Epidermal melanocyte (primary cell): Measurements from ENCODE around the gene ZACN.

Experiments
- DNase-seq: peaks from one replicate; pipeline ENCODE4 v3.0.0; 2011; ENCODE audit warnings: low spot score; ENCODE audit not compliant: insufficient read length

ZACN gene

DNA sequence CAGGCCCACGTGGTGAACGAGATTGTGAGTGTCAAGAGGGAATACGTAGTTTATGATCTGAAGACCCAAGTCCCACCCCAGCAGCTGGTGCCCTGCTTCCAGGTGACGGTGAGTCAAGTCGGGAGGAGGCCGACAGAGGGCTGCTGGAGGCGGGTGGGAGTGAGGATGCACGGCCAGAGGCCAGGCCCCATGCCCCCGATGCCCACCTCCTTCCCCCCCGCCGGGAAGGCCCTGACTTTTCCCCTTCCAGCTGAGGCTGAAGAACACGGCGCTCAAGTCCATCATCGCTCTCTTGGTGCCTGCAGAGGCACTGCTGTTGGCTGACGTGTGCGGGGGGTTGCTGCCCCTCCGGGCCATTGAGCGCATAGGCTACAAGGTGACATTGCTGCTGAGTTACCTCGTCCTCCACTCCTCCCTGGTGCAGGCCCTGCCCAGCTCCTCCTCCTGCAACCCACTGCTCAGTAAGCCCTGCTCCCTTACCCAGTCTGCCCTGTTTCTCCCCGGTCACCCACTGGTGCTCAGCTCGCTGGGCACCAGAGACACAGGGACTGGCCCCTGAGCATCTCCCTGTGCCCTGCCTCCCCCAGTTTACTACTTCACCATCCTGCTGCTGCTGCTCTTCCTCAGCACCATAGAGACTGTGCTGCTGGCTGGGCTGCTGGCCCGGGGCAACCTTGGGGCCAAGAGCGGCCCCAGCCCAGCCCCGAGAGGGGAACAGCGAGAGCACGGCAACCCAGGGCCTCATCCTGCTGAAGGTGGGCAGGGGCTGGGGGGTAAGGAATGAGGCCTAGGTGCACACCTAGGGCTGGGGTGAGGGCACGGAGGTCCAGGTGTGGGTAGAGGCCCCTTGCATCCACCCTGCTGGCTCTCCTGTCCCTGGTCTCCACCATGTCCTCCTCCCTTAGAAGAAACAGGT, 2.6 kb downstream of the ZACN start:
- no peak for DNase-seq

DNA sequence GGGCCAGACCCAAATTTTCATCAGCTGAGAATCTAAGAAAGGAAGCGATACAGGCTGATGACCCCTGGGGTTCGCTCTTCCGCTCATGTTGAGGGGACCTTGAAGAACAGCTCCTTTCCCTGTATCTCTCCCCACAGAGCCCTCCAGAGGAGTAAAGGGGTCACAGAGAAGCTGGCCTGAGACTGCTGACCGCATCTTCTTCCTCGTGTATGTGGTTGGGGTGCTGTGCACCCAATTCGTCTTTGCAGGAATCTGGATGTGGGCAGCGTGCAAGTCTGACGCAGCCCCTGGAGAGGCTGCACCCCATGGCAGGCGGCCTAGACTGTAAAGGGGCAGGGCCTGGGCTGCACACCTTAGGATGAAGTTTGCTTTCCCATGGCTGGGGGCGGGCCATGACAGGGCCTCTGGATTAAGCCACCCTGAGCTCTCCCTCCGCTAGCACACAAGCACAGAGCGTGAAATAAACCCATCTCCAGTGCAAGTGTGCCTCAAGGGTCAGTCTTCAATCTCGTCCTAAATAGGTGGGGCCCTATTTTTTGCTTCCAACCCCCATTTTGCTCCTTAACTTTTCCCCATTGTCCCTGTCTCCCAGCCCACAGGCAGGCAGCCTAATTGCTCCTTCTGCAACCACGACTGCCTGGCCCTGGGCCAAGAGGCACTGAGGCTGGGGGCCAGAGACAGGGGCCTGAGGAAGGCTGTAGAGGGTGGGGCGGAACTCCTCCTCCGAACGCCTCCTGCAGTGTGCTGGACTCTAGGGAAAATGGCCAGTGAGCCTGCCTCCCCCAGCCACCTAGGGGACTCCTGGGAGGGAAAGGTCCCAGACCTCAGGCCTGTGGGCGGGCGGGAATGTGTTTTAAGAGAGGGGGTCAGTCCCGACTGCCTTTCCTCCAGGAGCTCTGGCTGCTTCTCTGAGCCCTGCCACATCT, 3.6 kb downstream of the ZACN start:
- DNase-seq: no peak

DNA sequence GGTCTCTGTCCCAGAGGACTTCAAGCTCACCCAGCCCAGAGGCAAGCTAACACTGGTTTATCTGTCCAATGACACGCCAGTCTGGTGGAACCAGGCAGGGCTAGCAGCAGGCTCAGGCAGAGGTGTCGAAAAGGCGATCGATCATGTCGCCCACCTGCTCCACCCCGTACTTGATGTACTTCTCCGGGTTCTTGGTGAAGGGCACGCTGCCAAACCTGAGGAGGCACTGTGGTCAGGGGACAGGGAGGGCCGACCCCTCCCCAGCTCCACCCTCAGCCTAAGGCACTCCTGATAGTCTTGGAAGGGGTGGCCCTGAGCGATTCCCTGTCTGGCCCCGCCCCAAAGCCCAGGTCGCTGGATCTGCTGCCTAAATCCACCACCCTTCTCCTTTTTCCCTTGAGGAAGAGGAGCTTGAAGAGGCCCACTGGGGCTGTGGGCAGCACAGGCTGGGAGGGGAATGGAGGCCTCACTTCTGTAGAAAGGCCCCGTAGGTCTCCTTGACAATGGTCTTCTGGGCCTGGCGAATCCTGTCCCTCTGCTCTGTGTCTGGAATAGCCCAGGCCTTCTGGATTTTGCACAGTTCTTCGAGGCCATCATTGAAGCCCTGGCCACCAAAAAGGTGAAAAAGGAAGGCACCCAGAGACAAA, 4.7 kb downstream of the ZACN start:
- no peak for DNase-seq

DNA sequence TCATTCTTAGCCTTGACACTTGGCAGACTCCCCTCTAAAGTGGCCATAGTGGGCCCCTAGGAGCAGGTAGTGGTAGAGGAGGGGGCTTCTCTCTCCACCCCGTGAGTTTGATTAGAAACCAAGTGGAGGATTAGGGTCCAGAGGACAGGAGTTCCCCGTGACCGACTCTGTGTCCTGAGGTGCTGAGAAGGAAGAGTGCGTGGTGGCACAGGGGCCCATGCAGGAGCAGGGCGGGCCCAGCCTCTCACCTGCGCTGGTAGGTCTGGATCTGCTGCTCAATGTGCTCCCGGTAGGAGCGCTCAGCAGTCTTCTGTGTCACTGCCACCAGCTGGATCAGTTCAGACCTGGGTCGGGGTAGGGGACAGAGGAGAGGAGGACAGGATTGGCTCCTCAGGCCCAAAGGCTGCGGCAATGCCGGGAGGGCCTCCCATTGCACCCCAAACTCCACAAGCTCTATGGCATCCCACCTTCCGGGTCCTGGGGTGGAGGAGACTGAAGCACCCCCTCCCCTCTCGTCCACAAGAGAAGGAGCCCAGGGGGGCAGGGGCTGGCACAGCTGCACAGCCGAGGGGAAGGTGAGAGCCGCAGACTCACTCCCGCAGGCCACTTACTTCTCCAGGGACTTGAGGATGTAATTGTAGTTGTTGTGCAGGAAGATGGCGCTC, 6.2 kb downstream of the ZACN start:
- DNase-seq: no peak

DNA sequence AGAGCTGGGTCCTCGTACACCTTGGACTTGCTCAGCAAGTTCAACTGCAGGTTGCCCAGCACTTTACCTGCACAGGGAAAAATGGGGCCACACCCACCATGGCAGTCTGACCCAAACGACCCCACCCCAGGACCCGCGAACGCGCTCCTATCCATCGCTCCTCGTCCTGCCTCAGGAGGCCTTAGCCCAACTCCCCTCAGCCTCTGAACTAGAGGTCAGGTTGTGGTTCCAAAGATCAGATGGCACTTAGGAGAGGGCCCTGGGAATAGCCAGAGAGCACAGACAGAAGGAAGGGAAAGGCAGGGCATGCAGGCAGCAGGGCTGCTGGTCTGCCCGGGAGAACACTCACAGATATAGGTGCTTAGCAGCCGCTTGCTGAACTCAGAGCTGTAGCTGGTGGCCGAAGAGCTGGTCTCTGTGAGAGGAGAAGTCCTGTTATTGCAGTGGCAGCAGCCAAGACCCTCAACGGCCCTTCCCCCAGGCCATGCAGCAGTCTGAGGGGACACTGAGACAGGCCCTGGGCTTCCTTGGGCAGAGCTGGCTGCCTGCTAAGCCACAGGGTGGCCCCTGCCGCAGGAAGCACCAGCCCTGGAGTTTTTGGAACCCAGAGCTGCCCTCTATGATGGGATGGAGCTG, 6.9 kb downstream of the ZACN start:
- no peak for DNase-seq

DNA sequence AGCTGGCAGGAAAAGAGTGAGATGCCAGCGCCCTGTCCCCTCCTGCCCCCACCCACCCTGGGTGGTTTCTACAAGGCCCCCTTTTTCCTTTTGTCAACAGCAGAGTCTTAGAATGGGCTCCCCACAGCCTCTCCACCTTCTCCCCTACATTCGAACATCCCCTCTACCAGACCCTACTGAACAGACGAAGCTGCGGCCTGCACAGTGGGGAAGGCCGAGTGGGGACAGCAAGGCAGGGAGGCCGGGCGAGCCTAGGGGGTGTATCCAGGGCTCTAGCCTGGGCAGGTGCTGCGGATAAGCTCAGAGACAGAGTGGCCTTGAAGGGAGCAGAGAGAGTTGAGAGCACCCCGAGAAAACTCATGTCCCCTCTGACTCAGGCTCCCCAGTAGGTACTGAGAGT, 7.4 kb downstream of the ZACN start:
- DNase-seq: no peak

DNA sequence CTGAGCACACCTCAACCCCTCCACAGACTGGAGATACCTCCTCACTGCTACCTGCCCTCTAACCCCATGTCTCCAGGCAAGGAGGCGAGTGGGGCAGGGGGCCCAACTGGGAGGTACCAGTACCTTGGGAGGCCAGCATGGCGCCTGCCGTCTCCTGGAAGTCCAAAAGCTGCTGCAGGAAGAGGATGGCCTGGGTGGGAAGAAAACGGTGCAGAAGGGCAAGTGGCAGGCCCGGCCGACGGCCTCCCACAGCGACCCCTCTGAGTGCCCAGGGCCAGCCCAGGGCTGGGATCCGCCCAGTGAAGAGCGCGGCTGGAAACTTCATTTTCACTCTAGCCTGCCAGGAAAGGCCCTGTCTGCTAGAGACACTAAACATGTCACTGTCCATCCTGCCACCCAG, 8.5 kb downstream of the ZACN start:
- no peak for DNase-seq

DNA sequence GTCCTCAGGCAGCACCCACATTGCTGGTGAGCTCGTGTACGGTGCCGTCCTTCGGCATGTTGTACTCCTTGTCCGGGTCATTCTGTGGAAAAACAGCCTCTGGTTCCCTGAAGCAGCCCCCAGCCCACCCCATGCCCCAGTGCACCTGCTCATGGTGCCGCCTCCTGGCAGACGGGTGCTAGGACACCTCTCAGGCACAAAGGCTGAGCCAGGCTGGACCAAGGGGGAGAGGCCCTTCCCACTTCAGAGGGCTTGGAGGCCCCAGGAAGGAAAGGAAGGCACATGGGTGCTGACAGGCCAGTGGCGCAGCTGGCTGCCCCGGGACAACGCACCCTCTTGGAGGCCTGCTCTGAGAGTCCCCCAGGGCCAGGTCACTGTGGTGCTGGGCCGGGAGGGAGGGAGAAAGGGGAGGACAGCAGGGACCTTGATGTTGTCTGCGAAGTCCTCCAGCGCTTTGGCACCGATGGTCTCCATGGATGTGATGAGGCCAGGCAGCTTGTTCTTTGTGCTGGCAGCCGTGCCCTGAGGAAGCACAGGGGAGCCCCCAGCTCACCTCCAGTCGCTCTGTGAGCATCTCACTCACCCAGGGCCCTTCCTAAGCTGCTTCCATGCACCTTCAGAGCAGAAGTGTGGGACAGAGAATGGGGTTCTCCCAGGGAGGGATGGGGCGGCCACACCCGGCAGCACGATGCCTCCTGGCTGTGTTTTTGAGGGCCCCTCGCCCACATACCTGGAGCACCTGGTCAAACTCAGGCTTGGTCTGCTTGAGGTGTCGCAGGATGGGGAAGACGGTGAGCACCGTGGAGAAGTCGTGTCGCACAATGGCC, 9.3 kb downstream of the ZACN start:
- no peak for DNase-seq

DNA sequence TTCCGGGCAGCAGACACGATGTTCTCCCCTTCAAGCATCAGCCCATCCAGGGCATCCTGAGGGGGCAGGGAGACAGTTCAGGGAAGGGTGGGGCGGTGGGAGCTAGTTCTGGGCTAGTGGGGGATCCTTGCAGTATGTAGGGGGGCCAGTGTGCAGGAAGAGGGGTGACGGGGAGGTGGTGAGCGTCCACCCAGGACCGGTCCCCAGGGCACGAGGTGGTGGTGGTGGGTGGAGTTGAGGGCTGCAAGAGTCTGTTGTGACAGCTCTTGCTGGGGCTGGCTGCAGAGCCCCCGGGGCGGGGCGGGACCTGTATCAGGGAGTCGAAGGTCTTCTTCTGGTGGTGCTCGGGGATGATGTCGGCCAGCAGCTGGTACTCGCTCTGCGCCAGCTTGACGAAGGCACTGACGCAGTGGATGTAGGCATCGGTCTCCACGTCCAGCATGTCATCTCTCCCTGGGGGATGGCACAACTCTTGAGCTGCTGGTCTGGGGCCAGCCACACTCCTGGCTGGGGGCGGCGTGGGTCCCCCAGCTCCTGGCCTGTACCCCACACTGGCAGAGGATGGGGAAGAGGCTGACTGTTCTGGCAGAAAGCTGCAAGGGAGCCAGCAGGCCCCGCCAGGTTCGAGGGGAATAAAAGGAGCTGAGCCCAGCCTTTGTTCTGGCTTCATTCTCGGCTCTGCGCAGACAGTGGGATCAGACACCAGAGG, 10.0 kb downstream of the ZACN start:
- no peak for DNase-seq

DNA sequence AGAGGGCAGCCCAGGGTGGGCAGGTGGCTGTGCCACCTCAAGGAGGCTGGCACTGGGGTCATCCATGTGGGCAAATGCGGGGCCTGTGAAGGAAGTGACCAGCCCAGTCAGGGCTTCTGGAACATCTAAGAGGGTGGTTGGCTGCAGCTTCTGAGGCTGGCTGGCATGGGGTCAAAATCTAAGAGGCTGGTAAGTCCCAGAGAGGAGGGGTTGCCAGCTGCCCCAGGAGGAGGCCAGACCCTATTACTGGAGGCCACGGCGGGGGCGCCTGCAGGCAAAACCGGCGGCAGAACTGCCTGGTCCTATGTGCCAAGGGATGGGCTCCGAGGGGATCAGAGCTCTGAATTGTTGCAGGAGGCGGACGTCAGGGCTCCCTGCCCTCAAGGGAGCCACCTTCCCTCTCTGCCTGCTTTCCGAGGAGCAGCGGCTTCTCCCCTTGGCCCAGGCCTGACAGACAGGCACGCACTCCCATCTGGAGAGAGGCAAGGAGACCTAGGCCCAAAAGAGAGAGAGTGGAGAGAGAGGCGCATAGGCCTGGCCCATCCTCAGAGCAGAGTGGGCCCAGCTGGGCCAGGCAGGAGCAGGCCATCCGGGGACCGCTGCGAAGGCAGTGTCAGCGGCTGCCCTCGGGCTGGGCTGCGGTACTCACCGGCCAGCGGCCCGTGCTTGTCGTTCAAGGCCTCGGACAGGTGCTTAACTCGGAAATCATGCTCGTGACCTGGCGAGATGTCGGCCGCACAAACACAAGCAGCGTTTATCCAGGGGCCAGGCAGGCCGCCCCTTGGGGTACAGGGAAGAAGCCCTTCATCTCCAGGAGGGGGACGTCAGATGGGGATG, 10.9 kb downstream of the ZACN start:
- DNase-seq: no peak

DNA sequence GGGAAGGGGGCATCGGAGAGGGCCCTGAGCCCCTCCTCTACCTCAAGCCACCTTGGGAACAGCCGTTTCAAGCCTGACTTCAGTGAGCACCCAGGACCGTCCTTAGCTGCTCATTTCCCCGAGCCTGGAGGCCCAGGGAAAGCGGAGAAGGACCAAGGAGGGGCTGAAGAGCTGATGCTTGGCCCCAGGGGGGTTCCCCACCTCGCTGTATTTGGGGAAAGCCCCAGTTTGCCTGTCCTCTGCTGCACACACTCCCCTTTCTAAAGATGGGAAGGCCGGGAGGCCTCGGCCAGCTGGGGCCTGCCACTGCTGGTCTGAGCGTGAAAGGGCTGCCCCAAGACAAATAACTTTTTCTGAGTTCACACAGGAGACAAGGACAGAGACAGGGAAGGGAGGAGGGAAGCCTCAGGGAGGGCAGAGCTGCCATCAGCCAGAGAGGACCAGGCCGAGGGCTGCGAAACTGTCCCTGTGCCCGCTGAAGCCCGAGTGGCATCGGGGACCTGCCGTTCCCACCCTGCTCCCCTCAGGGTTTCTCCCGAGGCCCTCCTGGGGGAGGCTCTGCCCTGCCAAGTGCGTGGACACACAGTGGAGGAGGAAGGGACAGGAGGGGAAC, 11.6 kb downstream of the ZACN start:
- DNase-seq: no peak

DNA sequence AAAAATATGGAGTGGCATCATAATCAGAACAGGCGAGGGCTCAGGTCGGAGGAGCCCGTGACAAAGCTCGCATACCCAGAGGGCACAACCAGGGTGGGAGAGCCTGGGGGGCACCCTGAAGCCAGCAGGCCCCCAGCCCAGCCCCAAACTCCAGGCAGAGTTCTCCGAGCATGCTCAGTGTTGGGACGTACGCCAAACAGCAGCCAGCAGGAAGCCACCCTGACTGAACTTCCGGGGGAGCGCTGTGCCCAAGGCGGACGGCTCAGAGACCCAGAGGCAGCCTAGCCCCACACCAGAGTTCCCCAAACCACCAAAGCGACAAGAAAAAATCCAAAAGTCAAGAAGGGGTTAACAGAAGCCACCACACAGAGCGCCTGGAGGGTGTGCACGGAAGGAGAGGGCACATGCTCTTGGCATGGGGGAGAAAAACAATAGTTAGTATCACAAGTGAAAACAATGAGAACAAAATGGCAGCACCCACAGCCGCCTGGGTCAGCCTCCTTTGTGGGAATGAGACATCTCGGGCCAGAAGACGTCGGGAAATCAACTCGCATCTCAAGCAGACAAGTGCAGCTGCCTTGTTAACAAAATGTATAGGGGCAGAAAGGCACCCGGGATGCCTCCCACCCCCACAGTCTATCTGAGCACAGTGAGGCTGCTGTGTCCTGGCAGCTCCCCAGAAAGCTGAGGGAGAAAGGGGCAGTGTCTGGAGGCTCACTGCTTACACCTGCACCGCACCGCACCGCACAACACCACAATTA, 12.7 kb downstream of the ZACN start:
- DNase-seq: no peak

DNA sequence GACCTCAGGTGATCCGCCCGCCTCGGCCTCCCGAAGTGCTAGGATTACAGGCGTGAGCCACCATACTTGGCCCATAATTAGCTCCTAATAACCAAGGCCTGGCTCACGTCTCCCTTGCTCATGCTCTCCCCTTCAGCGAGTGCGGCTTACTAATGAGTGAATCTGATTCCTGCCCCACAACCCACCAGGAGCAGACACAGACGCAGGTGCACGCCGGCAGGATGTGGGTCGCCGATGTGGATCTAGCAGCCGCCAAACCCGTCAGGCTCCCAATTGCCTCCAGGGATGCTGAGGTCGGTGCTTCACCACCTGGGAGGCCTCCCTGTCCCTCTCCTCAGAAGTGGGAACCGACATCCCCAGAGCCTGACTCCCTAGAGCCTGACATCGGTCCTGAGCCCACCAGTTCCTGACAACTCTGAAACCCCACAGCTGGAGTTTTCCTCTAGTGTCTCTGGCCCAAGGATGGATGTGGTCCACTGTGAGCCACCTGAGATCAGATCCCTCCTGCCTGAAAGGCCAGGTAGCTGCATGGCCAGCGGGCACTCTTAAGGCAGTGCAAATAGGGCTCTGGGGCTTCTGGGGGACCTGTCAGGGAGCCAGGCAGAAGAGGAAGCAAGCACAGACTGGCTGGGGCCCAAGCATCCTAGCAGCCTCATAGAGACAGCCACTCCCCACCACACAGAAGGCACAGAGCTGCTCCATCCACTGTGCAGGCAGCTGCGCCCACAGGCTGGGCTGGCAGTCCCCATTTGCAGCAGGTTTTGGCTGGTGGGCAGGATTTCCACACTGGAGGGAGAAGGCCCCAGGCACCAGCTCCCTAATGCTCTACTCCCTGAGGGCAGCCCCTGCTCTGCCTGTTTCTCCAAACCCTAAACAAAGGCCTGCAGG, 13.8 kb downstream of the ZACN start:
- DNase-seq: no peak

DNA sequence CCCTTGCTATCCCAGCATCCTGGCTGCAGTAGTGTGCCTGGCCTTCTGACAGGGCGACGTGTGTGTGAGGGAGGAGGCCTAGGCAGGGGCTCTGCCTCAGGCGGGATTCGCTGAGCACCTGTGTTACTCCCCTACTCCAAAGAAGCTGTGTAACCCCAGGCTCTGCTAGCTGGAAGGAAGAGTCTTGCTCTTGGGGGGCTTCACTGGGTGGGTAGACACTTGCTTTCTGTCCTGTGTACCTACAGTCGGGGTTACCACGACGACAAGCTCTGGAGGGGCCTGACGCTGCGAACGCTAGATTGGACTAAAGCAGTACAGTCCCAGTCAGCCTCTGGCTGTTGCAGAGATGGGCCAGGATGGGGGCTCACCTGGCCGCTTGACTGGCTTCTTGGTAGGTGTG, 15.1 kb downstream of the ZACN start:
- no peak for DNase-seq

DNA sequence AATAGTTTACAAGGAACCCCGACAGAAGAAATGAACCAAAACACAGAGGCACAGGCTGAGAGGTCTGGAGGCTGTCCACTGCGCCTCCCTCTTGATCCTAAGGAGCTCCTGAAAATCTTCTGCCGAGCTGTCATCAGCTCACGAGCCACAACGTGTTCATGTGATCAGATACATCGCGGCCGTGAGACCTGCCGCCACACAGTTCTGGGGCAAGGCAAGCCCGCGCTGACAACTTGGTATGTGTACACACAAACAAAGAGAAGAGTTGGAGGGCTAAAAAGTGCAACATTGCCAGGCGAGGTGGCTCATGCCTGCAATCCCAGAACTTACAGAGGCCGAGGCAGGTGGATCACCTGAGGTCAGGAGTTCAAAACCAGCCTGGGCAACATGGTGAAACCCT, 17.0 kb downstream of the ZACN start:
- DNase-seq: no peak

DNA sequence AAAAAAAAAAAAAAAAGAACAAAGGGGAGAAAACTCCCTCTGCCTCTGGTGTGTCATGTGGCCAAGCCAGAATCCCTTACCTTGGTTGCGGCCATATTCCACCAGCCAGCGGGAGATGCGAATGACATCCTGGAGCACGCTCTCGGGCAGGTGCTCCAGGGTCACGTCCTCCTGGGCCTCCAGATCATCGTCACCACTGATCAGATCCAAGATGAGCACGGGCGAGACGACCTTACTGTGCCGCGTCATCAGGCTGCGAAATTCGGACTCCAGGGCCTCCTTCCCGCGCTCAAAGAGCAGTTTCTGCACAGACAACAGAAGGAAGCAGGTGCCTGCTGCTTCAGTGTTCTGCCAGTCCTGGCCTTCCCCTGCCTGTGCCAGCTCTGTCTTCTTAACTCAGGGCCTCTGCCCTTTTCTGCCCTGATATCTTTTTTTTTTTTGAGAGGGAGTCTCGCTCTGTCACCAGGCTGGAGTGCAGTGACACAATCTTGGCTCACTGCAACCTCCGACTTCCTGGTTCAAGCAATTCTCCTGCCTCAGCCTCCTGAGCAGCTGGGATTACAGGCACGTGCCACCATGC, 18.8 kb downstream of the ZACN start:
- no peak for DNase-seq
